GM23338 (cell line): ENCODE data around the gene GATAD2B. TPM values are rescaled to one million over a fixed set of nuclear protein-coding genes. Genes with fewer than 3 reads are reported as not detected.
"Not testable (repeated sequence)": the region's sequence is repeated elsewhere in the genome, so short reads cannot be mapped to it uniquely, and the experiment has no call there.

ENCODE experiments used
- ATAC-seq: fragments of 200-7000 bp; cut with Tn5 transposase; 3 replicates; pipeline ENCODE4 v1.9.1; 2020
- DNase-seq: peaks from one replicate; pipeline ENCODE4 v3.0.0-alpha.2; 2015; ENCODE audit warnings: low spot score
- H2AFZ ChIP-seq: fragments of 200-600 bp; sonication (generic); 2 replicates; pipeline ENCODE4 v1.8.0; 2016; ENCODE audit warnings: antibody characterized with exemption, mild to moderate bottlenecking, moderate library complexity
- H3F3A ChIP-seq: fragments of 200-600 bp; sonication (generic); replicated peaks from 2 replicates; pipeline ENCODE4 v1.8.0; 2017; ENCODE audit warnings: antibody characterized with exemption, mixed run types, low read depth
- H3K27ac ChIP-seq: fragments of 200-600 bp; sonication (generic); 2 replicates; pipeline ENCODE4 v1.6.1; 2016; ENCODE audit warnings: low read depth
- H3K27me3 ChIP-seq: fragments of 200-600 bp; sonication (generic); 2 replicates; pipeline ENCODE4 v1.8.0; 2016; ENCODE audit warnings: mild to moderate bottlenecking, mixed run types, moderate library complexity; ENCODE audit not compliant: insufficient read depth
- H3K36me3 ChIP-seq: fragments of 200-600 bp; sonication (generic); 2 replicates; pipeline ENCODE4 v1.8.0; 2016; ENCODE audit warnings: mild to moderate bottlenecking; ENCODE audit not compliant: insufficient read depth
- H3K4me1 ChIP-seq: fragments of 200-600 bp; sonication (generic); 2 replicates; pipeline ENCODE4 v1.8.0; 2016; ENCODE audit warnings: mild to moderate bottlenecking, moderate library complexity; ENCODE audit not compliant: insufficient read depth
- H3K4me2 ChIP-seq: fragments of 200-600 bp; sonication (generic); 2 replicates; pipeline ENCODE4 v1.7.1; 2017; ENCODE audit warnings: mixed run types
- H3K4me3 ChIP-seq: fragments of 200-600 bp; sonication (generic); 2 replicates; pipeline ENCODE4 v1.6.1; 2016; ENCODE audit warnings: mixed run types
- H3K79me2 ChIP-seq: fragments of 200-600 bp; sonication (generic); replicated peaks from 2 replicates; pipeline ENCODE4 v1.8.0; 2017; ENCODE audit warnings: mild to moderate bottlenecking; ENCODE audit not compliant: insufficient read depth
- H3K9me2 ChIP-seq: fragments of 200-600 bp; sonication (generic); 2 replicates; pipeline ENCODE4 v1.8.0; 2017; ENCODE audit not compliant: insufficient read depth
- H4K20me1 ChIP-seq: fragments of 200-600 bp; sonication (generic); replicated peaks from 2 replicates; pipeline ENCODE4 v1.8.0; 2017; ENCODE audit warnings: mild to moderate bottlenecking; ENCODE audit not compliant: insufficient read depth
- H3K27ac Mint-ChIP-seq: 2 replicates; pipeline ENCODE4 v1.8.0; 2020; ENCODE audit warnings: inconsistent platforms, mild to moderate bottlenecking, moderate library complexity, mixed read lengths
- H3K27me3 Mint-ChIP-seq: 3 replicates; pipeline ENCODE4 v1.8.0; 2022; ENCODE audit warnings: low read depth, mild to moderate bottlenecking, moderate library complexity, mixed read lengths, inconsistent platforms; ENCODE audit not compliant: insufficient read depth, poor library complexity
- H3K36me3 Mint-ChIP-seq: 3 replicates; pipeline ENCODE4 v1.8.0; 2021; ENCODE audit warnings: low read depth, mild to moderate bottlenecking, inconsistent platforms, moderate library complexity, mixed read lengths
- H3K4me1 Mint-ChIP-seq: 3 replicates; pipeline ENCODE4 v1.8.0; 2020; ENCODE audit warnings: mild to moderate bottlenecking, inconsistent platforms, mixed read lengths
- H3K4me3 Mint-ChIP-seq: 3 replicates; pipeline ENCODE4 v1.8.0; 2021; ENCODE audit warnings: moderate library complexity, mild to moderate bottlenecking, inconsistent platforms, mixed read lengths
- H3K9me3 Mint-ChIP-seq: 3 replicates; pipeline ENCODE4 v1.8.0; 2020; ENCODE audit warnings: moderate library complexity, mild to moderate bottlenecking, inconsistent platforms, mixed read lengths
- ETS1 ChIP-seq: IDR thresholded peaks from 2 replicates; pipeline ENCODE4 v1.6.1; 2016; ENCODE audit warnings: antibody characterized with exemption
- JUNB ChIP-seq: IDR thresholded peaks from one replicate; pipeline ENCODE4 v1.6.1; 2016; ENCODE audit warnings: antibody characterized with exemption; ENCODE audit not compliant: unreplicated experiment
- REST ChIP-seq: IDR thresholded peaks from one replicate; pipeline ENCODE4 v1.6.1; 2018; ENCODE audit warnings: antibody characterized with exemption; ENCODE audit not compliant: unreplicated experiment
- ZNF114 ChIP-seq: fragments of 250-450 bp; sonication (Bioruptor Pico); IDR thresholded peaks from 2 replicates; pipeline ENCODE4 v1.5.0; 2020; ENCODE audit warnings: mild to moderate bottlenecking, moderate library complexity
- ZNF462 ChIP-seq: fragments of 250-450 bp; sonication (Bioruptor Pico); IDR thresholded peaks from 2 replicates; pipeline ENCODE4 v1.5.0; 2020; ENCODE audit warnings: mild to moderate bottlenecking, moderate library complexity
- polyA plus RNA-seq: library from polyadenylated mRNA; unstranded; fragments of >200 nt; fragmentation: Nextera tagmentation; extraction: Ambion mirVana; gene quantifications from 2 replicates; pipeline ENCODE4 v1.2.1, GENCODE V29; 2016
- total RNA-seq: library from RNA; depleted of rRNA; stranded (reverse); fragments of >200 nt; shearing (Covaris generic); gene quantifications from 2 replicates; pipeline ENCODE4 v1.2.3, GENCODE V29; 2014

The GATAD2B gene
- total and polyA plus RNA-seq, 2 experiments from 2014 or later: 5.2 to 17.8 TPM

- Mint-ChIP-seq H3K27ac (no peak overlapping the region), H3K4me3 (no peak overlapping the region), H3K9me3 (no peaks in the 10 kb centered on the region), H3K4me1 (no peaks in the 10 kb centered on the region), H3K27me3 (peaks cover 4% of the 10 kb centered on the region), H3K36me3 (peaks cover 27% of the 10 kb centered on the region)
- no peak for DNase-seq
- H3K4me3 ChIP-seq: no peak overlapping the region
- H3K9me2 ChIP-seq: no peaks in the 10 kb centered on the region
- H4K20me1 ChIP-seq: peaks cover 55% of the 10 kb centered on the region
- H3K4me2 ChIP-seq: no peak overlapping the region
- no peak overlapping the region for H2AFZ ChIP-seq
- ATAC-seq: no peak
- H3F3A ChIP-seq: no peaks in the 10 kb centered on the region
- TF ChIP-seq REST (no peak), ZNF462 (CRISPR knock-in tag) (no peak), ZNF114 (CRISPR knock-in tag) (no peak), JUNB (no peak), ETS1 (no peak)
- no peaks in the 10 kb centered on the region for H3K36me3 ChIP-seq
- H3K4me1 ChIP-seq: no peaks in the 10 kb centered on the region
- no peaks in the 10 kb centered on the region for H3K27me3 ChIP-seq
- peaks cover 99% of the 10 kb centered on the region for H3K79me2 ChIP-seq
- H3K27ac ChIP-seq: 0 out of 2 replicates have a peak overlapping the region, but pooled peaks have one; percentile 2
Observed at GRCh38 chr1:153906396-153906795, 16.4 kb downstream of the GATAD2B start.

- H3K79me2 ChIP-seq: peaks cover 99% of the 10 kb centered on the region
- not testable (repeated sequence) for ATAC-seq, H3K4me3 Mint-ChIP-seq, H3K9me2 ChIP-seq, H3K27me3 ChIP-seq, H2AFZ ChIP-seq, H3K36me3 ChIP-seq, H3K9me3 Mint-ChIP-seq, DNase-seq, H3K4me1 ChIP-seq, H3K27me3 Mint-ChIP-seq, H3K4me2 ChIP-seq, H3K4me1 Mint-ChIP-seq, H3K4me3 ChIP-seq, H3K27ac Mint-ChIP-seq, H3F3A ChIP-seq
- peaks cover 55% of the 10 kb centered on the region for H4K20me1 ChIP-seq
- 0 out of 2 replicates have a peak overlapping the region, but pooled peaks have one; percentile 2 for H3K27ac ChIP-seq
- H3K36me3 Mint-ChIP-seq: peaks cover 27% of the 10 kb centered on the region
Observed at GRCh38 chr1:153905908-153906307, 16.9 kb downstream of the GATAD2B start.
